ENCODE data around the gene CBLB. TPM values are rescaled to one million over a fixed set of nuclear protein-coding genes. Genes with fewer than 3 reads are reported as not detected.

The CBLB gene
- total RNA-seq, 2 experiments from 2014 or later = 24.5 to 38.5 TPM

- ChIA-PET CTCF (ENCODE audit: unreplicated experiment) (no interaction called here), POLR2A (no interaction called here)
- BruUV-seq (replicated peaks) = no TSS peak
Measured at GRCh38 chr3:105915524-105915923, 46.7 kb upstream of the CBLB start.

GRCh38 chr3:105913616-105914015 is 44.8 kb upstream of the CBLB start:
- Histone ChIP-seq H4K20me1 (ENCODE audit: insufficient read depth, low read length) (no peaks in the 10 kb centered on the region), H3K9me2 (ENCODE audit: insufficient read depth, low read length) (no peaks in the 10 kb centered on the region), H2AFZ (ENCODE audit: low read length) (no peak overlapping the region), H3K36me3 (ENCODE audit: insufficient read depth, low read length) (no peaks in the 10 kb centered on the region), H3K79me2 (ENCODE audit: insufficient read depth, low read depth, low read length) (no peaks in the 10 kb centered on the region), H3K27ac (ENCODE audit: low read depth, low read length, poor library complexity, severe bottlenecking) (no peak overlapping the region), H3K4me1 (ENCODE audit: insufficient read depth, low read length, poor library complexity, severe bottlenecking) (no peaks in the 10 kb centered on the region), H3K4me3 (ENCODE audit: low read depth, low read length, poor library complexity, severe bottlenecking) (no peak overlapping the region), H3K9me3 (ENCODE audit: low read length) (peaks cover 13% of the 10 kb centered on the region; the same call in 1 of the 2 replicates), H3K4me2 (ENCODE audit: low read length) (no peak overlapping the region)
- intact Hi-C loops (cut with micrococcal nuclease; ENCODE audit: unreplicated experiment) = no loop called here
- no peak for TF ChIP-seq EZH2phosphoT487 (IDR thresholded peaks at IDR 0.05; ENCODE audit: borderline replicate concordance, low read depth, low read length)
- TF ChIP-seq CTCF (conservative IDR thresholded peaks at IDR 0.05; ENCODE audit: low read length) = no peak
- DNase-seq (ENCODE audit: low spot score) = no peak
- no TSS peak for BruUV-seq (replicated peaks)
- ChIA-PET CTCF (ENCODE audit: unreplicated experiment) (no interaction called here), POLR2A (interaction anchor here (1.5 kb wide), 1 partner anchor 17 kb away, joined by 10 read pairs; no protein-coding TSS in a partner anchor)

More at GRCh38 chr3:105915524-105915923, 46.7 kb upstream of the CBLB start:
- TF ChIP-seq CTCF (conservative IDR thresholded peaks at IDR 0.05; ENCODE audit: low read length) (no peak), EZH2phosphoT487 (IDR thresholded peaks at IDR 0.05; ENCODE audit: borderline replicate concordance, low read depth, low read length) (no peak)
- intact Hi-C loops (cut with micrococcal nuclease; ENCODE audit: unreplicated experiment) = no loop called here
- peaks cover 21% of the 10 kb centered on the region; the same call in 1 of the 2 replicates for H3K9me3 ChIP-seq (ENCODE audit: low read length)
- DNase-seq (ENCODE audit: low spot score) = no peak
- H3K79me2 ChIP-seq (ENCODE audit: insufficient read depth, low read depth, low read length) = no peaks in the 10 kb centered on the region
- no peaks in the 10 kb centered on the region for H3K4me1 ChIP-seq (ENCODE audit: insufficient read depth, low read length, poor library complexity, severe bottlenecking)
- no peak overlapping the region for H3K27ac ChIP-seq (ENCODE audit: low read depth, low read length, poor library complexity, severe bottlenecking)
- no peak overlapping the region for H3K4me2 ChIP-seq (ENCODE audit: low read length)
- no peaks in the 10 kb centered on the region for H3K36me3 ChIP-seq (ENCODE audit: insufficient read depth, low read length)
- no peaks in the 10 kb centered on the region for H3K9me2 ChIP-seq (ENCODE audit: insufficient read depth, low read length)
- no peak overlapping the region for H2AFZ ChIP-seq (ENCODE audit: low read length)
- no peak overlapping the region for H3K4me3 ChIP-seq (ENCODE audit: low read depth, low read length, poor library complexity, severe bottlenecking)
- H4K20me1 ChIP-seq (ENCODE audit: insufficient read depth, low read length) = no peaks in the 10 kb centered on the region

GRCh38 chr3:105912891-105913290 is 44.1 kb upstream of the CBLB start:
- Histone ChIP-seq H4K20me1 (ENCODE audit: insufficient read depth, low read length) (no peaks in the 10 kb centered on the region), H3K9me3 (ENCODE audit: low read length) (peaks cover 13% of the 10 kb centered on the region; the same call in 1 of the 2 replicates), H3K27ac (ENCODE audit: low read depth, low read length, poor library complexity, severe bottlenecking) (no peak overlapping the region), H3K79me2 (ENCODE audit: insufficient read depth, low read depth, low read length) (no peaks in the 10 kb centered on the region), H3K4me3 (ENCODE audit: low read depth, low read length, poor library complexity, severe bottlenecking) (no peak overlapping the region), H3K36me3 (ENCODE audit: insufficient read depth, low read length) (no peaks in the 10 kb centered on the region), H3K9me2 (ENCODE audit: insufficient read depth, low read length) (no peaks in the 10 kb centered on the region), H3K4me1 (ENCODE audit: insufficient read depth, low read length, poor library complexity, severe bottlenecking) (no peaks in the 10 kb centered on the region), H3K4me2 (ENCODE audit: low read length) (no peak overlapping the region), H2AFZ (ENCODE audit: low read length) (no peak overlapping the region)
- ChIA-PET POLR2A (no interaction called here), CTCF (ENCODE audit: unreplicated experiment) (no interaction called here)
- intact Hi-C loops (cut with micrococcal nuclease; ENCODE audit: unreplicated experiment) = no loop called here
- BruUV-seq (replicated peaks) = no TSS peak
- DNase-seq (ENCODE audit: low spot score) = no peak
- no peak for TF ChIP-seq EZH2phosphoT487 (IDR thresholded peaks at IDR 0.05; ENCODE audit: borderline replicate concordance, low read depth, low read length)
- TF ChIP-seq CTCF (conservative IDR thresholded peaks at IDR 0.05; ENCODE audit: low read length) = no peak

Data from OCI-LY7 (cell line).